ENCODE results near the gene PML. TPM values are rescaled to one million over a fixed set of nuclear protein-coding genes. Genes with fewer than 3 reads are reported as not detected.
A peak's percentile ranks its signal among the peaks of the same experiment; 100 is the strongest.
"Not testable (repeated sequence)": the region's sequence is repeated elsewhere in the genome, so short reads cannot be mapped to it uniquely, and the experiment has no call there.

Gene PML
- total and polyA plus RNA-seq, 9 donors, result 20.7 to 60.8 (median 49.4) TPM

GRCh38 chr15:74053517-74053916 is 59.0 kb downstream of the PML start:
- H3K36me3 ChIP-seq, result no peaks in the 10 kb centered on the region
- no peaks in the 10 kb centered on the region for H3K27me3 ChIP-seq
- 63 to 75% (median 68%) methylated on average over 15 of the region's 15 CpGs for WGBS, 3 donors
- intact Hi-C loops (cut with DNase I), result loop anchor here in 2 of 4 donors (5.0 to 10.0 kb wide), 3 partner anchors 71 to 269 kb away; no protein-coding TSS in a partner anchor
- H3K9me3 ChIP-seq, result no peaks in the 10 kb centered on the region
- peaks cover 17% of the 10 kb centered on the region for H3K4me1 ChIP-seq (ENCODE audit: insufficient read depth)
- H3K4me3 ChIP-seq, result no peak overlapping the region
- H3K27ac ChIP-seq, result no peak overlapping the region
- DNase-seq, result no peak
- TF ChIP-seq CTCF (IDR thresholded peaks at IDR 0.05), result no peak
- no peak for TF ChIP-seq POLR2A (IDR thresholded peaks at IDR 0.05)
- TF ChIP-seq EP300 (IDR thresholded peaks at IDR 0.05), result no peak

DNA sequence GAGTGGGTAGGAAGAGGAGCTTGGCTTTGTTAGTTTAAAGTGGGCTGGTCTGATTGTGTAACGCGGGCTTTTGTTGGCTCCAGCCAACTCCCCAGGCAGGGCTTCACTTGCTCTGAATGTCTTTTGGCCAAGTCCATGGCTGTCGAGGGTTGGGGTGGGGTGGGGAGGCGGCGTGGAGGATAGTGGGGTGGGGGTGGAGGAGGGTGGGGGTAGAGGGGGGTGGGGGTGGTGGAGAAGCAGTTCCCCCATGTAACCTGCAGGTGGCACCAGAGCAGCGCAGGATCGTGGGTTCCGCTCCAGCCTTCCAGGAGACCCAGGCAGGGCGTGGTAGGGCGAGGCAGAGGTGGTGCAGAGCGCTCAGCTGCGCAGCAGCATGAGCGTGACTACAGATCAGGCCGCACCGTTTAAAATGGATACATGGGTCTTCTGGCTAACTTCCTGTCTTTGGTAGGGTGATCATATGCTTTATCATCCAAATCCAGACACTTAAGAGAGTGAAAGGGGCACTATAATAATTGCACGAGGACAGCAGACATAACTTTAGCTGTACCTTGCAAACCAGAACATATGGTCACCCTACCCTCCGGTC is 59.5 kb downstream of the PML start:
- Histone ChIP-seq H3K9me3 (no peaks in the 10 kb centered on the region), H3K36me3 (no peaks in the 10 kb centered on the region), H3K4me3 (no peak overlapping the region), H3K4me1 (ENCODE audit: insufficient read depth) (peaks cover 17% of the 10 kb centered on the region), H3K27ac (no peak overlapping the region), H3K27me3 (no peaks in the 10 kb centered on the region)
- DNase-seq, result peak; percentile 78 to 85 (median 81)
- intact Hi-C loops (cut with DNase I), result loop anchor here in 2 of 4 donors (5.0 to 10.0 kb wide), 3 partner anchors 71 to 268 kb away; no protein-coding TSS in a partner anchor
- TF ChIP-seq EP300 (IDR thresholded peaks at IDR 0.05) (no peak), CTCF (IDR thresholded peaks at IDR 0.05) (peak in 2 of 3 donors; percentile 18 to 39), POLR2A (IDR thresholded peaks at IDR 0.05) (no peak)
- 2 to 9% (median 3%) methylated on average over 17 of the region's 17 CpGs for WGBS, 3 donors

- H3K4me1 ChIP-seq (ENCODE audit: insufficient read depth), result peaks cover 15% of the 10 kb centered on the region
Observed at GRCh38 chr15:74055804-74056203, 61.3 kb downstream of the PML start.

GRCh38 chr15:74056330-74056729 is 61.8 kb downstream of the PML start:
- not testable (repeated sequence) for H3K27ac ChIP-seq, H3K36me3 ChIP-seq, H3K9me3 ChIP-seq, H3K27me3 ChIP-seq, H3K4me3 ChIP-seq, DNase-seq
- intact Hi-C loops (cut with DNase I), result loop anchor here in 2 of 4 donors (10.0 kb wide), 2 partner anchors 68 to 248 kb away; no protein-coding TSS in a partner anchor
- peaks cover 13% of the 10 kb centered on the region for H3K4me1 ChIP-seq (ENCODE audit: insufficient read depth)
- WGBS, 3 donors, result 95 to 97% (median 95%) methylated on average over 5 of the region's 5 CpGs

More at GRCh38 chr15:74055804-74056203, 61.3 kb downstream of the PML start:
- Histone ChIP-seq H3K4me3 (no peak overlapping the region), H3K9me3 (no peaks in the 10 kb centered on the region), H3K27me3 (no peaks in the 10 kb centered on the region), H3K27ac (no peak overlapping the region), H3K36me3 (no peaks in the 10 kb centered on the region)
- no peak for DNase-seq
- intact Hi-C loops (cut with DNase I), result loop anchor here in 2 of 4 donors (10.0 kb wide), 2 partner anchors 69 to 249 kb away; no protein-coding TSS in a partner anchor
- 81 to 92% (median 89%) methylated on average over 2 of the region's 2 CpGs for WGBS, 3 donors
- no peak for TF ChIP-seq CTCF (IDR thresholded peaks at IDR 0.05)
- no peak for TF ChIP-seq EP300 (IDR thresholded peaks at IDR 0.05)
- no peak for TF ChIP-seq POLR2A (IDR thresholded peaks at IDR 0.05)

- H3K36me3 ChIP-seq; H3K4me3 ChIP-seq; H3K27me3 ChIP-seq; DNase-seq; H3K27ac ChIP-seq; H3K4me1 ChIP-seq (ENCODE audit: insufficient read depth); H3K9me3 ChIP-seq: not testable (repeated sequence)
- intact Hi-C loops (cut with DNase I), result loop anchor here in 2 of 4 donors (10.0 kb wide), 2 partner anchors 66 to 246 kb away; no protein-coding TSS in a partner anchor
- WGBS, 3 donors, result 84 to 89% (median 88%) methylated on average over 6 of the region's 6 CpGs
Observed at GRCh38 chr15:74059050-74059833, 64.7 kb downstream of the PML start.

All from ovary (tissue), 9 donors.